Thoracic aorta (tissue), 2 donors: ENCODE results near the gene PATL2. TPM values are rescaled to one million over a fixed set of nuclear protein-coding genes. Genes with fewer than 3 reads are reported as not detected.
A peak's percentile ranks its signal among the peaks of the same experiment; 100 is the strongest.

Experiments
- ATAC-seq: fragments of 150-250 bp; one replicate; pipeline ENCODE4 v1.8.0; 2017; ENCODE audit warnings: low read depth; ENCODE audit not compliant: insufficient number of reproducible peaks, low FRiP score
- DNase-seq: peaks from one replicate; pipeline ENCODE4 v3.0.0-alpha.2; 2020; ENCODE audit warnings: low spot score
- H3K27ac ChIP-seq, 2 donors: fragments of 200-600 bp; sonication (generic); 1 replicate in 1 of 2; 2 replicates in 1 of 2; pipeline ENCODE4 v1.5.1; 2016; ENCODE audit warnings: mild to moderate bottlenecking in 2 of 2, moderate library complexity in 2 of 2
- H3K27me3 ChIP-seq: fragments of 200-600 bp; sonication (generic); replicated peaks from 2 replicates; pipeline ENCODE4 v1.6.0; 2016; ENCODE audit warnings: mild to moderate bottlenecking; ENCODE audit not compliant: insufficient read depth
- H3K36me3 ChIP-seq: fragments of 200-600 bp; sonication (generic); one replicate; pipeline ENCODE4 v1.5.1; 2016
- H3K4me1 ChIP-seq, 2 donors: fragments of 200-600 bp; sonication (generic); 1 replicate in 1 of 2; 2 replicates in 1 of 2; pipeline versions ENCODE4 v1.5.1 to v1.6.0; 2016; ENCODE audit warnings: low read depth in 2 of 2, mild to moderate bottlenecking in 1 of 2; ENCODE audit not compliant: control insufficient read depth in 1 of 2
- H3K4me3 ChIP-seq: fragments of 200-600 bp; sonication (generic); 2 replicates; pipeline ENCODE4 v1.5.1; 2016; ENCODE audit warnings: mild to moderate bottlenecking
- H3K9me3 ChIP-seq: fragments of 200-600 bp; sonication (generic); 2 replicates; pipeline ENCODE4 v1.5.1; 2016
- CTCF ChIP-seq: fragments of 200-600 bp; sonication (generic); IDR thresholded peaks from one replicate; pipeline ENCODE4 v1.5.1; 2019; ENCODE audit warnings: antibody characterized with exemption
- total RNA-seq, 2 donors: library from RNA; depleted of rRNA; stranded (reverse); fragments of >200 nt; gene quantifications; one replicate each; pipeline versions ENCODE4 v1.1.0 to v1.2.3, GENCODE V29; 2016

PATL2 gene
- total RNA-seq, 2 donors from 2014 or later: 1.1 to 1.3 TPM

DNA sequence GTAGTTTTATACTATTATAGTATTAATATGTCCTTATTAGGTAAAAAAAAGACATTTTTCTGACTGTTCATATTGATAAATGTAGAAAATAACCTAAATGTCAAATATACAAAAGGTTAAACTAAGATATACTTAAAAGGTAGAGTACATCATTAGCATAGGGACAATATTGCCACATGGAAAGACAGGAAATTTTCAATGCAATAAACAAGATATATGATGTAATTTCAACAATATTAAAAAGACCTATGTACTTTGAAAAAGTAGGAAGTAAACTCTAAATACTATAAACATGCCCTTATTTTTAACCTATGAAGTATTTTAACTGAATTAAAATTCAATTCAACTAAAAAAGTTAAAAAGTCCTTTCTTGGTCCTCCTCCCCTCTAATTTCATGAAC is 49.5 kb downstream of the PATL2 start:
- DNase-seq: no peak
- Histone ChIP-seq H3K4me1 (peaks cover 18% of the 10 kb centered on the region in 2 donors), H3K4me3 (peak overlapping the region; percentile 97), H3K27me3 (no peaks in the 10 kb centered on the region), H3K9me3 (no peaks in the 10 kb centered on the region), H3K27ac (no peak overlapping the region), H3K36me3 (peaks cover 3% of the 10 kb centered on the region)
- TF ChIP-seq CTCF: no peak
- no peak for ATAC-seq

- Histone ChIP-seq H3K27ac (no peak overlapping the region), H3K27me3 (no peaks in the 10 kb centered on the region), H3K4me1 (peaks cover 16 to 18% of the 10 kb centered on the region in 2 donors), H3K9me3 (no peaks in the 10 kb centered on the region), H3K4me3 (no peak overlapping the region), H3K36me3 (peaks cover 10% of the 10 kb centered on the region)
- DNase-seq: no peak
- no peak for TF ChIP-seq CTCF
- ATAC-seq: no peak
Measured at GRCh38 chr15:44659056-44659455, 52.1 kb downstream of the PATL2 start.

DNA sequence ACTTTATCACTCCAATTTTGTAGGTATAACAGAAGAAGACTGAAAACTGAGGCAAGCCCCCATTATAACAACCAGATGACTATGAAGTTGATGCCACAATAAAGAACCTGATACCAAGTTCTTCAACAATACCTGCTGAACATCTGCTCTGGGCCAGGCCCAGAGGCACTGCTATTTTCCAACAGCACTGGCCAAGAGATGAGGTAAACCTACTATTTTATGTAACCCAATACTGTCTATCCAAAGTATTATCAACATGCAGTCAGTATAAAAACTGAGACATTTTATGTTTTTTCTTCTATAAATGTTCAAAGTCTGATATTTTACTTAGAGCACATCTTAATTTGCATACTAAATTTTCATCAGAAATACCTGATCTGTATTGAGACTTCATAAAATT is 53.7 kb downstream of the PATL2 start:
- Histone ChIP-seq H3K36me3 (peaks cover 10% of the 10 kb centered on the region), H3K4me3 (no peak overlapping the region), H3K27me3 (no peaks in the 10 kb centered on the region), H3K9me3 (no peaks in the 10 kb centered on the region), H3K4me1 (peaks cover 9 to 13% of the 10 kb centered on the region in 2 donors), H3K27ac (no peak overlapping the region)
- DNase-seq (no peak), ATAC-seq (no peak)
- TF ChIP-seq CTCF: no peak

- ATAC-seq (no peak), DNase-seq (no peak)
- no peak for TF ChIP-seq CTCF
- Histone ChIP-seq H3K27ac (no peak overlapping the region), H3K4me1 (peaks cover 4 to 9% of the 10 kb centered on the region in 2 donors), H3K27me3 (no peaks in the 10 kb centered on the region), H3K36me3 (peaks cover 10% of the 10 kb centered on the region), H3K4me3 (no peak overlapping the region), H3K9me3 (no peaks in the 10 kb centered on the region)
Measured at GRCh38 chr15:44656913-44657312, 54.2 kb downstream of the PATL2 start.

DNA sequence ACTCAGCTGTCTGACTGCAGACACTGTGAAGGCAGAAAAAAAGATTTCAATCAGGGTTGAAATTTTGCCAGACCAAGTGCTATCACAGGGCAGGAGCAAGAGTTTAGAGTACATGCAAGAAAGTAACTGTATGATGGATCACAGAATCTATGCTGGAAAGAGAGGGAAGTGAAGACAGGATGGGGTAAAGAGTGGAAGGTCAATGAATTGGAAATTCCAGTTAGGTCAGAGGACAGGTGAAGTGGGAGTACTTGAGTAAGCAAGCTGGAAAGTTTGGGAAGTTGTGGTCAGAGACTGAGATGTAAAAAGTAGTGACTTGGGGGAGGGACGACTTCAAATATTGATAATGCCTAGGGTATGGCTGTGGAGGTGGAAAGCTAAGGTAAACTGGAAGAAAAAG is 54.8 kb downstream of the PATL2 start:
- Histone ChIP-seq H3K4me1 (peaks cover 0 to 4% of the 10 kb centered on the region in 2 donors), H3K36me3 (peaks cover 16% of the 10 kb centered on the region), H3K27ac (no peak overlapping the region), H3K9me3 (no peaks in the 10 kb centered on the region), H3K4me3 (no peak overlapping the region), H3K27me3 (no peaks in the 10 kb centered on the region)
- ATAC-seq (no peak), DNase-seq (no peak)
- no peak for TF ChIP-seq CTCF
